GM12878 (cell line): ENCODE measurements around the gene SRC. TPM values are rescaled to one million over a fixed set of nuclear protein-coding genes. Genes with fewer than 3 reads are reported as not detected.
A peak's percentile ranks its signal among the peaks of the same experiment; 100 is the strongest.

Experiments
- ATAC-seq: fragments of 200-7000 bp; cut with Tn5 transposase; 3 replicates; pipeline ENCODE4 v1.9.1; 2020; ENCODE audit warnings: mild to moderate bottlenecking, moderate library complexity
- BruUV-seq: library from RNA; stranded (reverse); fragments of 400-500 nt; replicated peaks from 2 replicates; lab custom pipeline; 2021; lab: Mats Ljungman, UMichigan
- CTCF ChIA-PET: fragments of 300-600 bp; sonication (Branson Sonifier 250); formaldehyde crosslinking; extraction: SDS; loops from one replicate; lab custom pipeline; 2021; ENCODE audit warnings: inconsistent platforms; lab: Yijun Ruan, JAX
- POLR2A ChIA-PET: fragments of 350-600 bp; formaldehyde crosslinking; extraction: SDS; loops from one replicate; lab custom pipeline; 2021; ENCODE audit warnings: inconsistent platforms; lab: Charles Lee
- RAD21 ChIA-PET: fragments of 300-600 bp; sonication (Branson Sonifier 250); formaldehyde crosslinking; loops from one replicate; lab custom pipeline; 2023; ENCODE audit warnings: antibody characterized with exemption; ENCODE audit not compliant: unreplicated experiment; lab: Charles Lee
- SMC1A ChIA-PET: fragments of 300-600 bp; sonication (Branson Sonifier 250); formaldehyde crosslinking; loops from one replicate; lab custom pipeline; 2023; ENCODE audit not compliant: unreplicated experiment, uncharacterized antibody; lab: Charles Lee
- DNase-seq: peaks from one replicate; pipeline ENCODE4 v3.0.0-alpha.2; 2011; ENCODE audit warnings: low read depth, low spot score
- FAIRE-seq: peaks from 3 replicates; lab custom pipeline; 2011; peaks lifted over from hg19 to GRCh38; lab: Jason Lieb, UNC
- H2AFZ ChIP-seq: 2 replicates; pipeline ENCODE4 v1.6.0; 2011; ENCODE audit warnings: low read depth, low read length, control low read depth; ENCODE audit not compliant: control insufficient read depth
- H3K27ac ChIP-seq: 2 replicates; pipeline ENCODE4 v1.5.1; 2011; ENCODE audit warnings: control low read depth; ENCODE audit not compliant: control insufficient read depth, insufficient read depth
- H3K27me3 ChIP-seq, 2 experiments: replicated peaks in 1 of 2; 2 replicates each; pipeline versions ENCODE4 v1.6.0 to v1.6.1; 2011; ENCODE audit warnings: low read length in 1 of 2; ENCODE audit not compliant: control insufficient read depth in 2 of 2, insufficient read depth in 2 of 2
- H3K36me3 ChIP-seq, 2 experiments: 2 replicates each; pipeline ENCODE4 v1.5.1; 2011; ENCODE audit warnings: low read length in 1 of 2; ENCODE audit not compliant: control insufficient read depth in 2 of 2, insufficient read depth in 2 of 2
- H3K4me1 ChIP-seq: 2 replicates; pipeline ENCODE4 v1.6.1; 2011; ENCODE audit warnings: mild to moderate bottlenecking, low read length, moderate library complexity, mixed read lengths; ENCODE audit not compliant: control insufficient read depth, insufficient read depth
- H3K4me2 ChIP-seq: 2 replicates; pipeline ENCODE4 v1.6.0; 2011; ENCODE audit warnings: control low read depth; ENCODE audit not compliant: control insufficient read depth, insufficient read depth
- H3K4me3 ChIP-seq: fragments of 200-600 bp; sonication (generic); 2 replicates; pipeline ENCODE4 v1.5.1; 2016
- H3K79me2 ChIP-seq: 2 replicates; pipeline ENCODE4 v1.6.0; 2011; ENCODE audit warnings: low read length; ENCODE audit not compliant: control insufficient read depth, insufficient read depth
- H3K9ac ChIP-seq: 2 replicates; pipeline ENCODE4 v1.8.0; 2011; ENCODE audit warnings: low read length, control low read depth, mixed read lengths; ENCODE audit not compliant: control insufficient read depth, insufficient read depth
- H3K9me3 ChIP-seq: replicated peaks from 3 replicates; pipeline ENCODE4 v1.5.1; 2011; ENCODE audit warnings: mild to moderate bottlenecking, low read length; ENCODE audit not compliant: control insufficient read depth, insufficient read depth
- H4K20me1 ChIP-seq: 2 replicates; pipeline ENCODE4 v1.6.0; 2011; ENCODE audit not compliant: control insufficient read depth, insufficient read depth
- GATAD2B ChIP-seq: fragments of 450-650 bp; conservative IDR thresholded peaks from 2 replicates; pipeline ENCODE4 v1.6.1; 2017; ENCODE audit warnings: low read depth, mild to moderate bottlenecking, moderate library complexity
- TCF7 ChIP-seq: IDR thresholded peaks from 2 replicates; pipeline ENCODE4 v1.6.1; 2014; ENCODE audit warnings: antibody characterized with exemption, borderline replicate concordance
- YY1 ChIP-seq: IDR thresholded peaks from 2 replicates; pipeline ENCODE4 v1.6.1; 2011; ENCODE audit warnings: low read depth, mild to moderate bottlenecking, low read length
- WGBS: methylation state at CpG from one replicate; pipeline ENCODE4 v1.1.6; 2016; ENCODE audit warnings: low lambda C conversion rate; ENCODE audit not compliant: insufficient replicate concordance, insufficient coverage; ENCODE audit errors: missing lambda C conversion rate; 5-methylcytosine and 5-hydroxymethylcytosine counted together
- in situ Hi-C: fragments of 300-500 bp; cut with MboI; formaldehyde crosslinking; loops from 9 replicates; pipeline ENCODE4 v1.14.3; 2018; ENCODE audit warnings: mixed read lengths
- intact Hi-C: fragments of 100-400 bp; cut with micrococcal nuclease; formaldehyde crosslinking; loops from one replicate; pipeline ENCODE4 v1.14.2; 2022; ENCODE audit not compliant: unreplicated experiment
- polyA plus RNA-seq, 11 experiments: library from polyadenylated mRNA; depleted of rRNA in 4 of 11; unstranded in 6 of 11; stranded (reverse) in 5 of 11; fragments of >200 nt; fragmentation: Nextera tagmentation in 4 of 11; fragmentation: Illumina TruSeq in 1 of 11; extraction: Ambion mirVana in 4 of 11; extraction: Trizol in 1 of 11; gene quantifications; 1 replicate in 1 of 11; 2 replicates in 10 of 11; pipeline versions ENCODE4 v1.2.1 to v1.2.3, GENCODE V29; 2011 to 2016; ENCODE audit warnings: inconsistent platforms in 2 of 11, missing spikeins in 2 of 11, low read depth in 1 of 11
- total RNA-seq, 4 experiments: library from RNA; depleted of rRNA in 3 of 4; stranded (reverse); fragments of >200 nt in 3 of 4; fragmentation: Illumina TruSeq in 1 of 4; extraction: Trizol in 1 of 4; gene quantifications; 2 replicates each; pipeline versions ENCODE4 v1.2.1 to v1.2.3, GENCODE V29; 2013 to 2021

Gene SRC
- total and polyA plus RNA-seq, 10 of the 15 experiments (the other 5 are each of a cell fraction or from before 2014, with no cell fraction given), result 0.60 to 71.3 (median 27.2) TPM

DNA sequence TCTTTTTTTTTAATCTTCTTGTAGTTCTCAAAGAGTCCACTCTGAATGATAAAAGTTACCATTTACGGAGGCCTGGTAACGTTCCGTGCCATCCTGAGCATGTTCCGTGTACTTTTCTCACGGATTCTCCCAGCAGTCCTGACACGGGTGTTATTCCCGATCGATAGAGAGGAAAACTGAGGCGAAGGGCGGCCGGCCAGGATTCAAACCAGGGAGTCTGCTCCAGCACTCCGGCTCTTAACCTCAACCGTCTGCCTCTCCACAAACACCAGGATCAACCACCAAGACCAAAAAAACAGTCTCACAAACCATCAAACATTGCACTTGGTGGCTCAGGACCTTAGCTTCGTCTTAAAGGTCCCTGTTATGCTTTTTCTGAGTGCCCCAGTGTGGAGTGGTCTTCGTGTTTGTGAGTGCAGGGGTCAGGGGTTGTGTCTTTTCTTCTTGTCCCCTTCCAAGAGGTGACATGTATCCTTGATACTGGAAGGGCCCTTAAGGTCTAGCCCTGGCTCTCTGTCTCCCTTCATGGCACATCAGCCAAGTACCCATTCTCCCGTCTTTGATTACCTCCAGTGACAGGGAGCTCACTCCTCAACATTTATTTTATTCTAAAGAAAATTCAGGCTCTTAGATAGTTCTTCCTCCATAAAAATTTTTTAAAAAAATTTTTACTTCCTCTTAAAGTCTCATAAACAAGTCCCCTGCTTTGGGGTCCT lies 35.1 kb downstream of the SRC start:
- DNase-seq (no peak), ATAC-seq (no peak), FAIRE-seq (no peak)
- POLR2A ChIA-PET, result interaction anchor here (0.6 to 3.0 kb wide), 10 partner anchors 9 to 111 kb away, joined by 3 to 13 read pairs (median 3); partner anchors contain the start of gene SRC
- RAD21 ChIA-PET, result interaction anchor here (1.0 to 5.2 kb wide), 11 partner anchors 10 to 110 kb away, joined by 3 to 28 read pairs (median 5); no protein-coding TSS in a partner anchor
- Histone ChIP-seq H3K4me2 (no peak overlapping the region), H3K9ac (no peak overlapping the region), H3K9me3 (no peaks in the 10 kb centered on the region; the same call in 2 of the 3 replicates), H3K36me3 (peaks cover 24 to 48% of the 10 kb centered on the region in 2 experiments; a peak in 3 of 4 replicates), H3K4me3 (no peak overlapping the region), H4K20me1 (no peaks in the 10 kb centered on the region), H3K4me1 (peaks cover 52% of the 10 kb centered on the region), H3K27ac (peak overlapping the region; percentile 35; the same call in 1 of the 2 replicates), H3K27me3 (no peaks in the 10 kb centered on the region), H2AFZ (no peak overlapping the region), H3K79me2 (peaks cover 38% of the 10 kb centered on the region)
- 87% methylated on average over 15 of the region's 16 CpGs for WGBS
- in situ Hi-C loops, result loop anchor here (5.0 kb wide), 1 partner anchor 109 kb away; no protein-coding TSS in a partner anchor
- CTCF ChIA-PET, result interaction anchor here (0.6 to 5.3 kb wide), 9 partner anchors 9 to 152 kb away, joined by 3 to 44 read pairs (median 5); no protein-coding TSS in a partner anchor
- BruUV-seq, result no TSS peak
- intact Hi-C loops, result loop anchor here (5.0 kb wide), 1 partner anchor 44 kb away; no protein-coding TSS in a partner anchor
- SMC1A ChIA-PET, result interaction anchor here (0.7 to 5.9 kb wide), 10 partner anchors 9 to 185 kb away, joined by 3 to 37 read pairs (median 4); partner anchors contain the start of gene MANBAL
- TF ChIP-seq YY1 (0 out of 2 replicates have a peak, but pooled peaks have one; percentile 2), TCF7 (no peak), GATAD2B (no peak)
